BLaER1 (cell line): Measurements from ENCODE around the gene RMND5B.
"Not testable (repeated sequence)": the region's sequence is repeated elsewhere in the genome, so short reads cannot be mapped to it uniquely, and the experiment has no call there.

ENCODE experiments used
- H3K27ac ChIP-seq: shearing (Covaris generic); formaldehyde crosslinking; 2 replicates; pipeline ENCODE4 v1.8.1; 2022
- H3K27me3 ChIP-seq: shearing (Covaris generic); formaldehyde crosslinking; 2 replicates; pipeline ENCODE4 v1.8.1; 2022
- H3K36me3 ChIP-seq: shearing (Covaris generic); formaldehyde crosslinking; 2 replicates; pipeline ENCODE4 v1.8.1; 2022
- H3K4me1 ChIP-seq: shearing (Covaris generic); formaldehyde crosslinking; 2 replicates; pipeline ENCODE4 v1.8.1; 2022
- H3K4me2 ChIP-seq: shearing (Covaris generic); formaldehyde crosslinking; 2 replicates; pipeline ENCODE4 v1.8.1; 2022
- H3K4me3 ChIP-seq: shearing (Covaris generic); formaldehyde crosslinking; 2 replicates; pipeline ENCODE4 v1.8.1; 2022
- H3K9ac ChIP-seq: shearing (Covaris generic); formaldehyde crosslinking; 2 replicates; pipeline ENCODE4 v1.8.1; 2022
- H3K9me3 ChIP-seq: shearing (Covaris generic); formaldehyde crosslinking; 2 replicates; pipeline ENCODE4 v1.8.1; 2022
- H4K20me1 ChIP-seq: shearing (Covaris generic); formaldehyde crosslinking; 2 replicates; pipeline ENCODE4 v1.8.1; 2022
- Cebpa-rat ChIP-seq: shearing (Covaris generic); IDR thresholded peaks from 2 replicates; pipeline ENCODE4 v1.8.1; 2022

Gene RMND5B

GRCh38 chr5:178126556-178126955 lies 4.3 kb upstream of the RMND5B start:
- Histone ChIP-seq H3K4me2 (0 out of 2 replicates have a peak overlapping the region, but pooled peaks have one; percentile 20), H3K9me3 (no peaks in the 10 kb centered on the region), H3K4me1 (peaks cover 82% of the 10 kb centered on the region), H4K20me1 (peaks cover 25% of the 10 kb centered on the region; the same call in 1 of the 2 replicates), H3K4me3 (no peak overlapping the region), H3K36me3 (peaks cover 21% of the 10 kb centered on the region; the same call in 1 of the 2 replicates), H3K27ac (0 out of 2 replicates have a peak overlapping the region, but pooled peaks have one; percentile 4), H3K9ac (no peak overlapping the region), H3K27me3 (no peaks in the 10 kb centered on the region)
- TF ChIP-seq Cebpa-rat, result no peak

GRCh38 chr5:178127300-178128009 lies 3.4 kb upstream of the RMND5B start:
- peak overlapping the region; percentile 40 for H3K4me2 ChIP-seq
- H3K9me3 ChIP-seq, H3K9ac ChIP-seq, H3K27me3 ChIP-seq, H3K4me3 ChIP-seq, H3K27ac ChIP-seq: not testable (repeated sequence)
- peaks cover 33% of the 10 kb centered on the region; the same call in 1 of the 2 replicates for H4K20me1 ChIP-seq
- peaks cover 78% of the 10 kb centered on the region for H3K4me1 ChIP-seq
- peaks cover 16% of the 10 kb centered on the region; the same call in 1 of the 2 replicates for H3K36me3 ChIP-seq

DNA sequence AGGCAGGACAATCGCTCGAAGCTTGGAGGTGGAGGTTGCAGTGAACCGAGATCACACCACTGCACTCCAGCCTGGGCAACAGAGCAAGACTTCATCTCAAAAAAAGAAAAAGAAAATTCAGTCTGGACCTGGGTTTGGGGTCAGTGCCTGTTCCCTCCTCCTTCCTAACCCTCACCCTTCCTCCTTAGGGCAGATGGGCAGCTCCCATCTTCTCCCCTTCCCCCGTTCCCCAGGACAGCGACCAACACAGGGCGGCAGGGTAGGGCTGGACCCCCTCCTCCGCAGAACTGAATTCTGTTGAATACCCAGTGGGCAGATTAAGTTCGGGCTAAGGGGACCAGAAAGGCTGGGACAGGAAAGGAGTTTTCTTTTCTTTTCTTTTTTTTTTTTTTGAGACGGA lies 1.5 kb upstream of the RMND5B start:
- no peaks in the 10 kb centered on the region for H3K27me3 ChIP-seq
- no peak overlapping the region for H3K9ac ChIP-seq
- peaks cover 15% of the 10 kb centered on the region; the same call in 1 of the 2 replicates for H3K36me3 ChIP-seq
- H4K20me1 ChIP-seq, result peaks cover 18% of the 10 kb centered on the region; the same call in 1 of the 2 replicates
- no peaks in the 10 kb centered on the region for H3K9me3 ChIP-seq
- no peak overlapping the region for H3K4me3 ChIP-seq
- TF ChIP-seq Cebpa-rat, result no peak
- no peak overlapping the region for H3K27ac ChIP-seq
- H3K4me2 ChIP-seq, result peak overlapping the region; percentile 91
- peaks cover 59% of the 10 kb centered on the region for H3K4me1 ChIP-seq

- not testable (repeated sequence) for H3K27me3 ChIP-seq, H3K9me3 ChIP-seq, H4K20me1 ChIP-seq, H3K36me3 ChIP-seq
- Histone ChIP-seq H3K4me1 (peaks cover 50% of the 10 kb centered on the region), H3K9ac (peak overlapping the region; percentile 86), H3K27ac (peak overlapping the region; percentile 93), H3K4me2 (peak overlapping the region; percentile 91), H3K4me3 (peak overlapping the region; percentile 76)
Observed at GRCh38 chr5:178130234-178130575, 609 bp upstream of the RMND5B start.

- H3K4me3 ChIP-seq, result peak overlapping the region; percentile 76
- peaks cover 21% of the 10 kb centered on the region for H3K36me3 ChIP-seq
- H3K27me3 ChIP-seq, result no peaks in the 10 kb centered on the region
- TF ChIP-seq Cebpa-rat, result no peak
- peaks cover 40% of the 10 kb centered on the region for H3K4me1 ChIP-seq
- peak overlapping the region; percentile 86 for H3K9ac ChIP-seq
- no peaks in the 10 kb centered on the region for H3K9me3 ChIP-seq
- H3K27ac ChIP-seq, result peak overlapping the region; percentile 93
- peak overlapping the region; percentile 91 for H3K4me2 ChIP-seq
- H4K20me1 ChIP-seq, result peaks cover 10% of the 10 kb centered on the region; the same call in 1 of the 2 replicates
Observed at GRCh38 chr5:178131446-178131996, 707 bp downstream of the RMND5B start.

DNA sequence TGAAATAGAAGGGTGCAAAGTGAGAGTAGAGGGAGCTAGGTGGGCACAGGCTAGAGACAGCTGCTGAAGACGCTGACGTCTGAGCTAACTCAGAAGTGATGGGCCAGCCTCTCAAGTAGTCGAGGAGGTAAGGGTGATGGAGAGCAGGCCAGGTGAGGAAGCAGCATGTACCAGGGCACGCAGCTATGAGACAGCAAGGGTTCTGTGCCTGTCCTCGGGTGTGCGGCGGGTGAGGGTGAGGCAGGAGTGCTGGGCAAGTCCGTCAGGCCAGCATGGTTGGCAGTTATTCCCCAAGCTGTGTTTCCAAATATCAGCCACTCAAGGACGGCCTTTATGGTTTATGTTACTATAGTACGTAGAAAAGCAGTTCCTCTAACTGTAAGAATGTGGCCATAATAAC lies 6.2 kb downstream of the RMND5B start:
- H3K9ac ChIP-seq, result no peak overlapping the region
- no peaks in the 10 kb centered on the region for H3K27me3 ChIP-seq
- H3K4me1 ChIP-seq, result no peaks in the 10 kb centered on the region
- H3K36me3 ChIP-seq, result peaks cover 59% of the 10 kb centered on the region
- H3K4me2 ChIP-seq, result no peak overlapping the region
- peaks cover 20% of the 10 kb centered on the region; the same call in 1 of the 2 replicates for H4K20me1 ChIP-seq
- no peak overlapping the region for H3K27ac ChIP-seq
- H3K9me3 ChIP-seq, result no peaks in the 10 kb centered on the region
- H3K4me3 ChIP-seq, result no peak overlapping the region
- TF ChIP-seq Cebpa-rat, result no peak

DNA sequence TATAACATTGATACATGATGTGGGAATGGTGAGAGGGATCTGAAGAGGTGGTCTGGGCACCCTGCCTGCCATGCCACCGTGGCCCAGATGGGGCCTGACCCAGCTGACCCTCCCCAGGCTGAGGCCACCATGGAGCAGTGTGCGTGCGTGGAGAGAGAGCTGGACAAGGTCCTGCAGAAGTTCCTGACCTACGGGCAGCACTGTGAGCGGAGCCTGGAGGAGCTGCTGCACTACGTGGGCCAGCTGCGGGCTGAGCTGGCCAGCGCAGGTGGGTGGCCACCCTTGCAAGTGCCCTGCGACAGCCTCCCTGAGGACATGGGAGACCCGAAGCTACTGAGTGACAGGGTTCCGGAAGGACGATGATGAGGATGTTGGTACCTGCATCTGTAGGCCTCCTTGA lies 7.2 kb downstream of the RMND5B start:
- Histone ChIP-seq H3K27me3 (no peaks in the 10 kb centered on the region), H4K20me1 (peaks cover 16% of the 10 kb centered on the region; the same call in 1 of the 2 replicates), H3K27ac (no peak overlapping the region), H3K9ac (no peak overlapping the region), H3K4me3 (no peak overlapping the region), H3K9me3 (no peaks in the 10 kb centered on the region), H3K4me2 (no peak overlapping the region), H3K36me3 (peaks cover 69% of the 10 kb centered on the region), H3K4me1 (no peaks in the 10 kb centered on the region)
- TF ChIP-seq Cebpa-rat, result no peak

DNA sequence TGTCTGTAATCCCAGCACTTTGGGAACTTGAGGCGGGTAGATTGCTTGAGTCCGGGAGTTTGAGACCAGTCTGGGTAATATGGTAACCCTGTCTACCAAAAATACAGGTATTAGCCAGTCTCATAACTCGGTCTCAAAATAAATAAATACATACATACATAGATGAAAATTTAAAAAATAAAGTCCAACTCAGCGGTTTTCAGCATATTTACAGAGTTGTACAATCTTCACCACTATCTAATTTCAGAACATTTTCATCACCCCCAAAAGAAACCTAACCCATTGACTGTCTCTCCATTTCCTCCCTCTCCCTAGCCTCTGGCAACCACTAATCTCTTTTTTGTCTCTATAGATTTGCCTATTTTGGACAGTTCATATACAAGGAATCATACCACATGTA lies 10.7 kb downstream of the RMND5B start:
- Histone ChIP-seq H3K36me3 (peaks cover 83% of the 10 kb centered on the region), H3K4me2 (no peak overlapping the region), H3K4me1 (no peaks in the 10 kb centered on the region), H4K20me1 (peaks cover 29% of the 10 kb centered on the region), H3K27me3 (no peaks in the 10 kb centered on the region), H3K9ac (no peak overlapping the region), H3K4me3 (no peak overlapping the region), H3K9me3 (no peaks in the 10 kb centered on the region), H3K27ac (no peak overlapping the region)
- no peak for TF ChIP-seq Cebpa-rat

GRCh38 chr5:178142642-178143041 lies 11.8 kb downstream of the RMND5B start:
- Histone ChIP-seq H3K9ac (no peak overlapping the region), H3K36me3 (peaks cover 85% of the 10 kb centered on the region), H3K9me3 (no peaks in the 10 kb centered on the region), H3K4me1 (no peaks in the 10 kb centered on the region), H3K27ac (no peak overlapping the region), H3K4me3 (no peak overlapping the region), H3K27me3 (no peaks in the 10 kb centered on the region), H3K4me2 (no peak overlapping the region), H4K20me1 (peaks cover 33% of the 10 kb centered on the region)
- TF ChIP-seq Cebpa-rat, result no peak

- Histone ChIP-seq H3K4me1 (no peaks in the 10 kb centered on the region), H3K36me3 (peaks cover 85% of the 10 kb centered on the region)
- no peak for TF ChIP-seq Cebpa-rat
Observed at GRCh38 chr5:178143246-178143645, 12.4 kb downstream of the RMND5B start.

More at GRCh38 chr5:178143246-178143645, 12.4 kb downstream of the RMND5B start:
- Histone ChIP-seq H3K4me2 (no peak overlapping the region), H3K4me3 (no peak overlapping the region), H3K9ac (no peak overlapping the region), H4K20me1 (peaks cover 33% of the 10 kb centered on the region), H3K9me3 (no peaks in the 10 kb centered on the region), H3K27me3 (no peaks in the 10 kb centered on the region), H3K27ac (no peak overlapping the region)
